Measurements from ENCODE around the gene ATAD3B. TPM values are rescaled to one million over a fixed set of nuclear protein-coding genes. Genes with fewer than 3 reads are reported as not detected.
A peak's percentile ranks its signal among the peaks of the same experiment; 100 is the strongest.
"Not testable (repeated sequence)": the region's sequence is repeated elsewhere in the genome, so short reads cannot be mapped to it uniquely, and the experiment has no call there.

Gene ATAD3B
- total RNA-seq, 2 donors from 2014 or later = 56.6 to 126 TPM

DNA sequence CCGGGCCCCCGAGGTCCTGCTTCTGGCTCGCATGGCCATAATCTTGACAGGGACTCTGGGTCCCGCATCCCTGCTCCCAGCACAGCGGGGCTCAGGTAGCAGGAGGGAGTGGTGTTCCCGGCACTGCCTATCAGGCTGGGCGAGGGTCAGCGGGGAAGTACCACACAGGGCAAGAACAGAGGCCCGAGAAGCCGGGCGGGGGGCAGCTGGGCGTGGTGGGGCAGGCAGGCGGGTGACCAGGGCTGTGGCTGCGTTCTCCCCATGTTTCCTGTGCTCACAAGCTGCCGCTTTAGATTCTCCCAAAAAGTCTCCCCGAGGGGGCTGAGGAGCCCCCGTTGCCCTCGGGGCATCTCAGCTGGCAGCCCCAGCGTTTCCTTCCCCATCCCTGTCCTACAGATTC, 18.3 kb downstream of the ATAD3B start:
- Mint-ChIP-seq H3K27me3 (no peaks in the 10 kb centered on the region), H3K27ac (no peak overlapping the region), H3K4me3 (no peak overlapping the region), H3K9me3 (peaks cover 3% of the 10 kb centered on the region), H3K36me3 (peaks cover 12% of the 10 kb centered on the region), H3K4me1 (ENCODE audit: low read depth in 2 of 2) (no peaks in the 10 kb centered on the region)
- ATAC-seq (peak in 1 of 2 donors; percentile 11), DNase-seq (ENCODE audit: low spot score) (no peak)

DNA sequence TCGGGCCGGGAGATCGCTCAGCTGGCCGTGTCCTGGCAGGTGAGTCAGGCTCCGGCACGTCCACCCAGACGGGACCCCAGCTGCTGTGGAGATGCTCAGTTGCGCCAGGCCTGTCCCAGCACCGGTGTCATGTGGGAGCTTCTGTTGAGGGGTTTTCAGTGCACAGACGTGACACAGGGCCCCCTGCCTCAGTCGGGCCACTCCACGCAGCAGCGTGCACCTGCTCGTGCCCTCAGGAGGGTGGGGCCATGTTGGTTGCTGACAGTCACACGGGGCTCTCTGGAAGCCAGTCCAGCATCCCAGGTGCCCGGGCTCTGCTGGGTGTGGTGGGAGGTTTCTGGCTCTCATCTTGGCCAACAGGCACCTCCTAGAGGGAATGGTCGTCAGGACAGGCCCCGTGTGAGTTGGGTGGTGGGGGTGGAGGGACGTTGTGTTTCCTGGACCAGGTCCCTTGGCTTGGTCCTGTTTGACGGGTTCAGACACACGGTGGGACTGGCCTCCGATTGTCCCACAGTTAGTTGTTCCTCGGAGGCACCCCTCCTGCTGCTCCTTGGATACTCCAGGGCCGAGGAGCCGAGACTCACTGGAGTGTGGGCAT, 19.2 kb downstream of the ATAD3B start:
- DNase-seq (ENCODE audit: low spot score) (no peak), ATAC-seq (no peak)
- no peak overlapping the region for H3K4me3 Mint-ChIP-seq
- no peak overlapping the region for H3K27ac Mint-ChIP-seq
- H3K36me3 Mint-ChIP-seq = peaks cover 12% of the 10 kb centered on the region
- no peaks in the 10 kb centered on the region for H3K27me3 Mint-ChIP-seq
- H3K9me3 Mint-ChIP-seq = peaks cover 3% of the 10 kb centered on the region
- no peaks in the 10 kb centered on the region for H3K4me1 Mint-ChIP-seq (ENCODE audit: low read depth in 2 of 2)

DNA sequence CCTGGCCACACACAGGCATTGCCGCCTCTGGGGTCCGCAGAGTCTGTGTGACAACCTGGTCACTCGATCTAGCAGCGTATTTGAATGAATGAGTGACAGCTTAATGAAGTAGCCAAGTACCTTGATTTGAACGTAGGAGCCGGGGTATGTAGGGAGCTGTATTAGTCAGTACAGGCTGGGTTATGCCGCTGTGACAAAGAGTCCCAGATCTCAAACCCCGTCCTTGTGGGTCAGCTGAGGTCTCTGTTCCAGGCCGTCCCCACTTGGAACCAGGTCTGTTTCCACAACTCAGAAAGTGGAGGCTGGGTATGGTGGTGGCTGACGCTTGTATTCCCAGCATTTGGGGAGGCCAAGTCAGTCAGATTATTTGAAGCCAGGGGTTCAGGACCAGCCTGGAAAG, 20.0 kb downstream of the ATAD3B start:
- Mint-ChIP-seq H3K27ac (no peak overlapping the region), H3K36me3 (peaks cover 12% of the 10 kb centered on the region), H3K4me1 (ENCODE audit: low read depth in 2 of 2) (no peaks in the 10 kb centered on the region), H3K27me3 (no peaks in the 10 kb centered on the region), H3K9me3 (peaks cover 3% of the 10 kb centered on the region), H3K4me3 (no peak overlapping the region)
- DNase-seq (ENCODE audit: low spot score) (no peak), ATAC-seq (no peak)

DNA sequence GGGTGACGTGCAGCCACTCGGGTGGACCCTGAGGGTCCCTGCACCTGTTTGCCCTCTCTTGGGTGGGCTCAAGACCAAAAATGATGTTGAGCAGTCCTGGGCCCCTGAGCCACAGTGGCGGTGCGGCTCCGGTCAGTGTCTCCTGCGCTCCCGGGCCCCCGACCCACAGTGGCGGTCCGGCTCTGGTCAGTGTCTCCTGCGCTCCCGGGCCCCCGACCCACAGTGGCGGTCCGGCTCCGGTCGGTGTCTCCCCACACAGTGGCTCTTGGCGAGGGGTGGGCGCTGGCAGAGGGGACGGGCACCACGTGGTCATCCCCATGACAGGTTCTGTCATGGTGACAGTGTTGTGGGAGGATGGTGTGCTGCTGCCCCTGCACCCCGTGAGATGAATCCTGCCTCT, 22.7 kb downstream of the ATAD3B start:
- H3K4me3 Mint-ChIP-seq; H3K9me3 Mint-ChIP-seq; H3K27me3 Mint-ChIP-seq; H3K4me1 Mint-ChIP-seq (ENCODE audit: low read depth in 2 of 2); H3K27ac Mint-ChIP-seq; ATAC-seq; DNase-seq (ENCODE audit: low spot score): not testable (repeated sequence)
- peaks cover 12% of the 10 kb centered on the region for H3K36me3 Mint-ChIP-seq

DNA sequence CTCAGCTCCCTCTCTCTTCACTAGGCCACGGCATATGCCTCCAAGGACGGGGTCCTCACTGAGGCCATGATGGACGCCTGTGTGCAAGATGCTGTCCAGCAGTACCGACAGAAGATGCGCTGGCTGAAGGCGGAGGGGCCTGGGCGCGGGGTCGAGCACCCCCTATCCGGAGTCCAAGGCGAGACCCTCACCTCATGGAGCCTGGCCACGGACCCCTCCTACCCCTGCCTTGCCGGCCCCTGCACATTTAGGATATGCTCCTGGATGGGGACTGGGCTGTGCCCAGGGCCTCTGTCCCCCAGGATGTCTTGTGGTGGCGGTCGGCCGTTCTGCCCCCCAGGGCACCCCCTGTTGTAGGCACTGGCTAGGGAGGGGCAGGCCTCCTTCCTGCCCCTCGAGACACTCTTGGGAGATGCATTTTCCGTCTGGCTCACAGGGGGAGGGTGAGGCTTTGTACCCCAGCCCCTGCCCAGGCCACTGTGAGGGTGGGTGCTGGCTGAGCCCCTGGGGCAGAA, 24.0 kb downstream of the ATAD3B start:
- H3K36me3 Mint-ChIP-seq = peaks cover 12% of the 10 kb centered on the region
- not testable (repeated sequence) for H3K4me3 Mint-ChIP-seq; H3K9me3 Mint-ChIP-seq; H3K27ac Mint-ChIP-seq; H3K27me3 Mint-ChIP-seq; DNase-seq (ENCODE audit: low spot score); H3K4me1 Mint-ChIP-seq (ENCODE audit: low read depth in 2 of 2)
- ATAC-seq = peak; percentile 21 to 46

DNA sequence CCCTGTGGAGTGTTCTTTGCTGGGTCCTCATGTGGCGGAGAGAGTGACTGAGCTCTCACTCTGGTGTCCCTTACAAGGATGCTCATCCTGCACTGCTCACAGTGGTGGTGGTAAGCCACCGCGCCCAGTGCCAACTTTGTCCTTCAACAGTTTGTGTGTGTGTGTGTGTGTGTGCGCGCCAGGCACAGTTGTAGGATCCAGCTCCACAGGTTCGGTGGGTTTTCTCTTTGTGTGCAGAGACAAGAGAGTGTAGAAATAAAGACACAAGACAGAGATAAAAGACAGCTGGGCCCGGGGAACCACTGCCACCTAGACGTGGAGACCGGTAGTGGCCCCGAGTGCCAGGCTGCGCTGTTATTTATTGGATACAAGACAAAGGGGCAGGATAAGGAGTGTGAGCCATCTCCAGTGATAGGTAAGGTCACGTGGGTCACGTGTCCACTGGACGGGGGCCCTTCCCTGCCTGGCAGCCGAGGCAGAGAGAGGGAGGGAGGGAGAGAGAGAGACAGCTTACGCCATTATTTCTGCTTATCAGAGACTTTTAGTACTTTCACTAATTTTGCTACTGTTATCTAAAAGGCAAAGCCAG, 33.3 kb downstream of the ATAD3B start:
- not testable (repeated sequence) for H3K27me3 Mint-ChIP-seq; DNase-seq (ENCODE audit: low spot score); H3K9me3 Mint-ChIP-seq; H3K36me3 Mint-ChIP-seq
- Mint-ChIP-seq H3K27ac (peak overlapping the region; percentile 77 to 82), H3K4me3 (peak overlapping the region; percentile 82), H3K4me1 (ENCODE audit: low read depth in 2 of 2) (peaks cover 15 to 18% of the 10 kb centered on the region in 2 donors)
- ATAC-seq = peak; percentile 53 to 72

DNA sequence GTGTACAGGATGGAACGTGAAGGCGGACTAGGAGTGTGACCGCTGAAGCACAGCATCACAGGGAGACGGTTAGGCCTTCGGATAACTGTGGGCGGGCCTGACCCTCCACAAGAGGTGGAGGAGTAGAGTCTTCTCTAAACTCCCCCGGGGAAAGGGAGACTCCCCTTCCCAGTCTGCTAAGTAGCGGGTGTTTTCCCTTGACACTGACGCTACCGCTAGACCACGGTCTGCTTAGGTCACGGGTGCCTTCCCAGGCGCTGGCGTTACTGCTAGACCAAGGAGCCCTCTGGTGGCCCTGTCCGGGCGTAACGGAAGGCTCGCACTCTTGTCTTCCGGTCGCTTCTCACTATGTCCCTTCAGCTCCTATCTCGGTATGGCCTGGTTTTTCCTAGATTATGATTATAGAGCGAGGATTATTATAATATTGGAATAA, 33.8 kb downstream of the ATAD3B start:
- H3K9me3 Mint-ChIP-seq; H3K27me3 Mint-ChIP-seq; H3K36me3 Mint-ChIP-seq; DNase-seq (ENCODE audit: low spot score): not testable (repeated sequence)
- peak; percentile 75 to 87 for ATAC-seq
- peak overlapping the region; percentile 77 to 82 for H3K27ac Mint-ChIP-seq
- peak overlapping the region; percentile 82 for H3K4me3 Mint-ChIP-seq
- peaks cover 15 to 18% of the 10 kb centered on the region in 2 donors for H3K4me1 Mint-ChIP-seq (ENCODE audit: low read depth in 2 of 2)

DNA sequence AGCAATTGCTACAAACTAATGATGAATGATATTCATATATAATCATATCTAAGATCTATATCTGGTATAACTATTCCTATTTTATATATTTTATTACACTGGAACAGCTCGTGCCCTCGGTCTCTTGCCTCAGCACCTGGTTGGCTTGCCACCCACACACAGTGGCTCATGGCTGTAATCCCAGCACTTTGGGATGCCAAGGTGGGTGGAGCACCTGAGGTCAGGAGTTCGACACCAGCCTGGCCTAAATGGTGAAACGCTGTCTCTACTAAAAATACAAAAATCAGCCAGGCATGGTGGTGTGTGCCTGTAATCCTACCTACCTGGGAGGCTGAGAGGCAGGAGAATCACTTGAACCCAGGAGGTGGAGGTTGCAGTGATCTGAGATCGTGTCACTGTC, 34.2 kb downstream of the ATAD3B start:
- peak overlapping the region; percentile 82 for H3K4me3 Mint-ChIP-seq
- ATAC-seq; DNase-seq (ENCODE audit: low spot score); H3K36me3 Mint-ChIP-seq; H3K9me3 Mint-ChIP-seq; H3K27me3 Mint-ChIP-seq: not testable (repeated sequence)
- H3K27ac Mint-ChIP-seq = peak overlapping the region; percentile 77 to 82
- peaks cover 16 to 21% of the 10 kb centered on the region in 2 donors for H3K4me1 Mint-ChIP-seq (ENCODE audit: low read depth in 2 of 2)

DNA sequence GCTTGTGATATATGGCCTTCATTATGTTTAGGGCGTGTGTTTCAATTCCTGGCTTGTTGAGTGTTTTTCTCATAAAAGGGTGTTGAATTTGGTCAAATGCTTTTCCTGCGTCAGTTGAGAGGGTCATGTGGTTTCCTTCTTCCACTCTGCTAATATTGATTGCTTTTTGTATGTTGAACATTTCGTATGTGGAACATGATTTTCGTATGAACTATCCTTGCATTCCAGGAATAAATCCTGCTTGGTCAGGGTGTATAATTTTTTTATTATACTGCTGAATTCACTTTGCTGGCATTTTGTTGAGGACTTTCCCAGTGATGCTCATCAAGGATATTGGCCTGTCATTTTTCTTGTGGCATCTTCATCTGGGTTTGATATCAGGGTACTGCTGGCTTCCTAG, 35.7 kb downstream of the ATAD3B start:
- ATAC-seq = no peak
- no peak for DNase-seq (ENCODE audit: low spot score)
- peak overlapping the region; percentile 39 to 50 for H3K27ac Mint-ChIP-seq
- H3K36me3 Mint-ChIP-seq = no peaks in the 10 kb centered on the region
- H3K4me3 Mint-ChIP-seq = no peak overlapping the region
- H3K27me3 Mint-ChIP-seq = no peaks in the 10 kb centered on the region
- peaks cover 22 to 26% of the 10 kb centered on the region in 2 donors for H3K4me1 Mint-ChIP-seq (ENCODE audit: low read depth in 2 of 2)
- no peaks in the 10 kb centered on the region for H3K9me3 Mint-ChIP-seq

DNA sequence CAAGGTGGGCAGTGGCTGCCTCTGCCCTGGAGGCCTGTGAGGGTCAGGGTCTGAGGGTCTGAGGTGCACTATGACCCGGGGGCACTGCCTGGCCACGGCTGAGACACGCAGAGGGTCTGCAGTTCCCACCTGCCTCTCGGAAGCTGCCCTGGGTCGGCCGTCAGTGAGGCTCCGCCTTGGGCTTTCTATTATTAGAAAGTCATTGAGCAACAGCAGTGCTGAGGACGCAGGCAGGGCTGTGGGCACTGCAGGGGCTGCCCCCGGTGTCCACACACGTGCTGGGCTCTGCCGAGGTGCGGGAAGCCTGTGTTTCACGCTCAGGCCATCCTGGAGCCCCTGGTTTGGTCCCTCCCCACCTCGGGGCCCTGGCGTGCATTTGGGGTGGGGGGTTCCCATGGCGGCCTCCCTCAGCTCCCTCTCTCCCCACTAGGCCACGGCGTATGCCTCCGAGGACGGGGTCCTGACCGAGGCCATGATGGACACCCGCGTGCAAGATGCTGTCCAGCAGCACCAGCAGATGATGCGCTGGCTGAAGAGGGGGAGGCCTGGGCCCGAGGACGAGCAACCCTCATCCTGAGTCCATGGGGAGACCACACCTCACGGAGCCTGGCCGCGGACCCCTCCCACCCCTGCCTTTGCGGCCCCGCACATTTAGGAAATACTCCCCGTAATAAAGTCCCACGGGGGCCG, 37.4 kb downstream of the ATAD3B start:
- not testable (repeated sequence) for DNase-seq (ENCODE audit: low spot score); H3K4me3 Mint-ChIP-seq; ATAC-seq; H3K36me3 Mint-ChIP-seq; H3K27ac Mint-ChIP-seq; H3K27me3 Mint-ChIP-seq; H3K9me3 Mint-ChIP-seq
- H3K4me1 Mint-ChIP-seq (ENCODE audit: low read depth in 2 of 2) = peaks cover 25 to 26% of the 10 kb centered on the region in 2 donors

DNA sequence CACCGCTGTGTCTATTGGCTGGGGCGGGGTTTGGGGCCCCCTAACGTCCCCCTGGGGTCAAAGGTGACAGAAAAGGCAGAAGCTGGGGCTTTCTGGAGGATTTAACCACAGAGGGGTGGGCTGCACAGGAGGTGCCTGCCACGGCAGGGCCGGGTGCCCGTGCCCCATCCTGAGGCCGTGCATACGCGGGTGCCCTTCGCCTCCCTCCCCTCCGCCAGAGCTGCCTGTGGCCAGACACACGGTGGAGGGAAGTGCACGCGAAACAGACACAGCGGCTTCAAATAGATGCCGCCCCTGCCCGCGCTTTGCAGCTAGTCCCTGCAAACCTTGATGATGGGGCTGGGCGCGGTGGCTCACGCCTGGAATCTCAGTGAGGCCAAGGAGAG, 37.9 kb downstream of the ATAD3B start:
- not testable (repeated sequence) for ATAC-seq; H3K27me3 Mint-ChIP-seq; H3K4me3 Mint-ChIP-seq; H3K9me3 Mint-ChIP-seq; H3K36me3 Mint-ChIP-seq; H3K27ac Mint-ChIP-seq; DNase-seq (ENCODE audit: low spot score)
- peaks cover 25 to 26% of the 10 kb centered on the region in 2 donors for H3K4me1 Mint-ChIP-seq (ENCODE audit: low read depth in 2 of 2)

DNA sequence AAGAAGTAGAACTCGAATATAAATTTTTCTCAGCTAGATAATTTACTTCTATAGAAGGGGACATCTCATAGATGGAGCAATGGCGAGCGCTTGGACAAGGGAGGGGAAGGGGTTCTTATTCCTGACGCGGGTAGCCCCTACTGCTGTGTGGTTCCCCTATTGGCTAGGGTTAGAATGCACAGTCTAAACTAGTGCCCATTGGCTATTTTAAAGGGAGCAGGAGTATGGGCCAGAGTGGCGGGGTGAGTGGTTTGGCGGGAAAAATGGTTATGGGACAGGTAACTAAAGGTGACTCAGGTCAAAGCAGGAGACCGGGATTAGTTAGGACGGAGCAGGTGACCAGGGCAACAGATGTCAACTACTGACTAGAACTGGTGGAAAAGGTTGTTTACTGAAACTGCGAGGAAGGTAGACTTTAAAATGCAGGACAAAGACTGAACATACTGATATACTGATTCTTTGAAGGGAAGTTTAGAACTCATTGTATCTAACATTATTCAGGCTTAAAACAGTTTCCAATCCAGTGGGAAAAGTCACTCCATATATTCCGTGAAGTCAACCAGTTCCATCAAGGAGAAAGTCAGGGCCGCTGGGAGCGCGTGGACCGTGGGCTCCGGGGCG, 39.5 kb downstream of the ATAD3B start:
- DNase-seq (ENCODE audit: low spot score) (no peak), ATAC-seq (no peak)
- no peaks in the 10 kb centered on the region for H3K9me3 Mint-ChIP-seq
- H3K4me1 Mint-ChIP-seq (ENCODE audit: low read depth in 2 of 2) = peaks cover 12 to 19% of the 10 kb centered on the region in 2 donors
- H3K36me3 Mint-ChIP-seq = no peaks in the 10 kb centered on the region
- H3K27me3 Mint-ChIP-seq = no peaks in the 10 kb centered on the region
- H3K4me3 Mint-ChIP-seq = peak overlapping the region; percentile 99
- peak overlapping the region; percentile 93 to 94 for H3K27ac Mint-ChIP-seq

DNA sequence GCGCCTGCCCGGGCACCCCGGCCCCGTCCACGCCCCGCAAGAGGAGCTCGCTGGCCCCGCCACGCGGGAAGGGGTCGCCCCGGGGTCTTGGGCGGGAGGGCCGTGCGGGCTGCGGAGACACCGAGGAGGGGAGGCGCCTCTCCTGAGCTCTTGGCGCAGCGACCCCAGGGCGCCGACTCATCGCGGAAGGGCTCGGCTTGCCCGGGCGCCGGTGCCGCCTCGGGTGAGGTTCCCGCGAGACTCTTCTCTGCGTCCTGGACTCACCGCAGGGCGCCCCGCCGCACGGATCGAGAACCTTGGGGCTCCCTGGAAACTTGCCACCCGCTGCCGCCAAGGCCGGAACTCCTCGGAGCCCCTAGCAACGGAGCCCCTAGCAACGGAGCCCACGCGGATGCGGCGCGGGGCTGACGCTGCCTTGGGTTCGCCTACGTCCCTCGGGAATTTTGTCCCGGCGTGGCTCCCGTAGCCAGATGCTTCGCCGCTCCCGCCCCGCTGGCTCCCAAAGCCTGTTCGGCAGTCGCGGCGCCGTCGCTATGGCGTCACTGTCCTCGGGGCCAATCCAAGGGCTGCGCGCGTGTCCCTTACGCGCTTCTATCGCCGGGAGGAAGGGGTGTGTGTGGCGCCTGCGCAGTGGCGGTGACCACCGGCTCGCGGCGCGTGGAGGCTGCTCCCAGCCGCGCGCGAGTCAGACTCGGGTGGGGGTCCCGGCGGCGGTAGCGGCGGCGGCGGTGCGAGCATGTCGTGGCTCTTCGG, 40.1 kb downstream of the ATAD3B start, which contains the start of gene ATAD3A:
Gene ATAD3A (plus strand): TSS at position 630 of the 753 bp plus-strand sequence. CDS start 107 bp downstream, at position 737.
- peak; percentile 96 to 98 for ATAC-seq
- H3K27ac Mint-ChIP-seq = peak within 1 kb of the TSS; percentile 93 to 94
- H3K27me3 Mint-ChIP-seq = no peaks in the 10 kb centered on the region
- DNase-seq (ENCODE audit: low spot score) = peak; percentile 99
- no peaks in the 10 kb centered on the region for H3K9me3 Mint-ChIP-seq
- no peaks in the 10 kb centered on the region for H3K36me3 Mint-ChIP-seq
- H3K4me3 Mint-ChIP-seq = peak within 1 kb of the TSS; percentile 99
- peaks cover 12 to 19% of the 10 kb centered on the region in 2 donors for H3K4me1 Mint-ChIP-seq (ENCODE audit: low read depth in 2 of 2)

Measured in natural killer cell treated with Interleukin-12 subunit alpha and Interleukin-12 subunit beta and Interleukin-15 and Interleukin-18, amount 100 ng/mL, for 72 hours (primary cell).